Stimulated activated CD8-positive, alpha-beta memory T cell treated with anti-CD3 and anti-CD28 coated beads, Interleukin-2, amount 100 ng/mL, for 48 hours (primary cell): Measurements from ENCODE around the gene KRTAP2-1.
"Not testable (repeated sequence)": the region's sequence is repeated elsewhere in the genome, so short reads cannot be mapped to it uniquely, and the experiment has no call there.

Source experiments
- DNase-seq, 2 donors: peaks; one replicate each; pipeline ENCODE4 v3.0.0-alpha.2; 2020; ENCODE audit warnings: low read depth in 2 of 2

The KRTAP2-1 gene

GRCh38 chr17:41046735-41047465 lies at the start of gene KRTAP2-1:
KRTAP2-1 (minus strand) TSS chr17:41047316; CDS start chr17:41047267, 49 bp downstream.
- not testable (repeated sequence) for DNase-seq

- no peak for DNase-seq
Observed at GRCh38 chr17:41096055-41096454, 48.9 kb upstream of the KRTAP2-1 start.

GRCh38 chr17:41088760-41089352 lies 41.7 kb upstream of the KRTAP2-1 start:
- DNase-seq, result not testable (repeated sequence)

- DNase-seq, result not testable (repeated sequence)
Observed at GRCh38 chr17:41084100-41084856, 37.2 kb upstream of the KRTAP2-1 start, which contains the start of gene KRTAP4-7. KRTAP4-7 (plus strand) TSS chr17:41084150; CDS start chr17:41084207, 57 bp downstream.

- not testable (repeated sequence) for DNase-seq
Observed at GRCh38 chr17:41083427-41083826, 36.3 kb upstream of the KRTAP2-1 start.

GRCh38 chr17:41082626-41083025 lies 35.5 kb upstream of the KRTAP2-1 start:
- DNase-seq, result no peak

GRCh38 chr17:41076788-41077187 lies 29.7 kb upstream of the KRTAP2-1 start:
- no peak for DNase-seq

GRCh38 chr17:41073676-41074075 lies 26.6 kb upstream of the KRTAP2-1 start:
- no peak for DNase-seq

GRCh38 chr17:41071606-41072360 lies 24.7 kb upstream of the KRTAP2-1 start:
- no peak for DNase-seq

- no peak for DNase-seq
Observed at GRCh38 chr17:41069031-41069430, 21.9 kb upstream of the KRTAP2-1 start.

GRCh38 chr17:41067281-41067680 lies 20.2 kb upstream of the KRTAP2-1 start:
- DNase-seq, result no peak

- no peak for DNase-seq
Observed at GRCh38 chr17:41065829-41066624, 18.9 kb upstream of the KRTAP2-1 start, which contains the start of gene KRTAP2-4. KRTAP2-4 (minus strand) TSS chr17:41065879; CDS start chr17:41065845, 34 bp downstream.

- DNase-seq, result not testable (repeated sequence)
Observed at GRCh38 chr17:41065016-41065689, 18.0 kb upstream of the KRTAP2-1 start.

GRCh38 chr17:41064301-41064700 lies 17.2 kb upstream of the KRTAP2-1 start:
- DNase-seq, result no peak

- DNase-seq, result no peak
Observed at GRCh38 chr17:41063449-41063848, 16.3 kb upstream of the KRTAP2-1 start.

GRCh38 chr17:41061964-41062363 lies 14.8 kb upstream of the KRTAP2-1 start:
- DNase-seq, result no peak

GRCh38 chr17:41060052-41060604 lies 13.0 kb upstream of the KRTAP2-1 start, which contains the start of gene KRTAP2-3:
KRTAP2-3 (minus strand) TSS chr17:41060114; CDS start chr17:41060050, 64 bp downstream.
- DNase-seq, result no peak

- DNase-seq, result not testable (repeated sequence)
Observed at GRCh38 chr17:41059276-41060051, 12.3 kb upstream of the KRTAP2-1 start.

GRCh38 chr17:41058741-41059140 lies 11.6 kb upstream of the KRTAP2-1 start:
- no peak for DNase-seq
